Measurements from ENCODE around the gene PBX1. TPM values are rescaled to one million over a fixed set of nuclear protein-coding genes. Genes with fewer than 3 reads are reported as not detected.

The PBX1 gene
- total and polyA plus RNA-seq, 8 donors, result 17.3 to 113 (median 91.9) TPM

- no peaks in the 10 kb centered on the region for H3K36me3 ChIP-seq
- no peak overlapping the region for H3K4me3 ChIP-seq
- no peaks in the 10 kb centered on the region for H3K9me3 ChIP-seq
- TF ChIP-seq, protein P1, sequence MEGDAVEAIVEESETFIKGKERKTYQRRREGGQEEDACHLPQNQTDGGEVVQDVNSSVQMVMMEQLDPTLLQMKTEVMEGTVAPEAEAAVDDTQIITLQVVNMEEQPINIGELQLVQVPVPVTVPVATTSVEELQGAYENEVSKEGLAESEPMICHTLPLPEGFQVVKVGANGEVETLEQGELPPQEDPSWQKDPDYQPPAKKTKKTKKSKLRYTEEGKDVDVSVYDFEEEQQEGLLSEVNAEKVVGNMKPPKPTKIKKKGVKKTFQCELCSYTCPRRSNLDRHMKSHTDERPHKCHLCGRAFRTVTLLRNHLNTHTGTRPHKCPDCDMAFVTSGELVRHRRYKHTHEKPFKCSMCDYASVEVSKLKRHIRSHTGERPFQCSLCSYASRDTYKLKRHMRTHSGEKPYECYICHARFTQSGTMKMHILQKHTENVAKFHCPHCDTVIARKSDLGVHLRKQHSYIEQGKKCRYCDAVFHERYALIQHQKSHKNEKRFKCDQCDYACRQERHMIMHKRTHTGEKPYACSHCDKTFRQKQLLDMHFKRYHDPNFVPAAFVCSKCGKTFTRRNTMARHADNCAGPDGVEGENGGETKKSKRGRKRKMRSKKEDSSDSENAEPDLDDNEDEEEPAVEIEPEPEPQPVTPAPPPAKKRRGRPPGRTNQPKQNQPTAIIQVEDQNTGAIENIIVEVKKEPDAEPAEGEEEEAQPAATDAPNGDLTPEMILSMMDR (IDR thresholded peaks at IDR 0.05), result no peak
- peaks cover 14 to 21% (median 18%) of the 10 kb centered on the region in 3 donors for H3K4me1 ChIP-seq
- no peak overlapping the region for H3K27ac ChIP-seq
- FAIRE-seq (no peak), ATAC-seq (no peak), DNase-seq (no peak)
- intact Hi-C loops (cut with DNase I), result no loop called here
- H3K27me3 ChIP-seq, result no peaks in the 10 kb centered on the region
- WGBS, 2 donors, result 90 to 91% methylated on average over 3 of the region's 3 CpGs
Observed at GRCh38 chr1:164742745-164743144, 183.8 kb downstream of the PBX1 start.

DNA sequence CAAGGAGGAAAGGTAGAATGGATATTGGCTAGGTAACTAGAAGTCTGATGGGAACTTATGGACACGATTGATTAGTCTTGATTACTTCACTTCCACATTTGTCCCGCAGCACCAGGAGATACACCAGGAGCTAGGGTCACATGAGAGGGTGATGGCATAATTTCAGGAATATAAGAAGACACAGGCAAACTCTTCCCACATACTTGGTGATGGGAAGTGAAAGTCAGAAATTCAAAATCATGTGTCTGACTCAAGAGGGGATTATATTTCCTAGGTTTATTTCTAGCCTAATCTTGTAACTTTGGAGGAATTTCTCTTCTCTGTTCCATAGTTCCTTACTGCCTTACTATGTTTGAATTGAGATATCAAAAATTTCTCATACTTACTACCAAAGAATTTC, 185.0 kb downstream of the PBX1 start:
- FAIRE-seq (no peak), ATAC-seq (no peak), DNase-seq (no peak)
- Histone ChIP-seq H3K9me3 (no peaks in the 10 kb centered on the region), H3K36me3 (no peaks in the 10 kb centered on the region), H3K4me3 (no peak overlapping the region), H3K27ac (no peak overlapping the region), H3K4me1 (peaks cover 24 to 30% (median 26%) of the 10 kb centered on the region in 3 donors), H3K27me3 (no peaks in the 10 kb centered on the region)
- WGBS, 2 donors, result 78 to 95% methylated on average over 2 of the region's 2 CpGs
- intact Hi-C loops (cut with DNase I), result no loop called here
- TF ChIP-seq, protein P1 (IDR thresholded peaks at IDR 0.05), result no peak

DNA sequence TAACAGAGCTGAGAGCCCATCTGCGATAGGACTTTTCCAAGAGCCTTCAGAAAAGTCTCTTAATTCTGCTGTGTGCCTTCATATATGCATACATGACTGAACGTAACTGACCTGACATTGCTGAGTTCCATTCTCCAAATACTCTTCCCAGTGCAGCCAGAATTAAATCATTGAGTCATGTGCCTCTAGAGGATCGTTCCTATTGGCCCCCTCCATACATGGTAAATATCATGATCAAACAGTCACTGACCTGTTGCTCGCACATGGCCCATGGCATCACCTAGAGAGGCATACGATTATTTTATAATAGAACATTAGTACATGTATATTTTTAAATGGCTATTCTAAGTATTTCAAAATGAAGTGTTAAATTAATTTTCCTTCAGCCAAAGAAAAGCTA, 186.8 kb downstream of the PBX1 start:
- FAIRE-seq, result no peak
- DNase-seq, result no peak

DNA sequence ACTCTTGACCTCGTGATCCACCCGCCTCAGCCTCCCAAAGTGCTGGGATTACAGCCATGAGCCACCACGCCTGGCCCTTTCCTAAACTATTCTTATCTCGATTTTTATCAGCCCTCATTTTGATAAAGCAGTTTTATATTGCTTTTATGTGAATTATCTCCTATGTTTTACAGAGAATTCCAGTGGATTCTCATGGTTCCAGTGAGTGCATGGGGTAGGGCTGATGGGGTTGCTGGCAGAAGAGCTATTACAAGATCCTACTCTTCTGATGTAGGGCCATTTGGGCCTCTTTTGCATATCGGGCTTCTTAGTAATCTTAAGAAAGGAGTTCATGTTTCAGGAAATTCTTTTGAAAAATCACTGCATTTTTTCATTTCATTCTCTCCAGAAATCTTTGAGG, 187.6 kb downstream of the PBX1 start:
- ATAC-seq, result no peak
- peak overlapping the region in 2 of 4 donors; percentile 77 to 80 for H3K27ac ChIP-seq

More for the DNA sequence above, 186.8 kb downstream of the PBX1 start:
- Histone ChIP-seq H3K4me1 (peaks cover 23 to 45% (median 36%) of the 10 kb centered on the region in 3 donors), H3K36me3 (no peaks in the 10 kb centered on the region), H3K27ac (peak overlapping the region in 1 of 4 donors; percentile 80), H3K27me3 (no peaks in the 10 kb centered on the region), H3K9me3 (no peaks in the 10 kb centered on the region), H3K4me3 (no peak overlapping the region)
- no peak for ATAC-seq
- intact Hi-C loops (cut with DNase I), result no loop called here
- WGBS, 2 donors, result 86 to 88% methylated on average over 5 of the region's 5 CpGs
- TF ChIP-seq, protein P1 (IDR thresholded peaks at IDR 0.05), result no peak

More for the DNA sequence above, 187.6 kb downstream of the PBX1 start:
- no peak for FAIRE-seq
- intact Hi-C loops (cut with DNase I), result no loop called here
- WGBS, 2 donors, result 64 to 65% methylated on average over 5 of the region's 5 CpGs
- DNase-seq, result no peak
- Histone ChIP-seq H3K4me3 (no peak overlapping the region), H3K36me3 (no peaks in the 10 kb centered on the region), H3K9me3 (no peaks in the 10 kb centered on the region), H3K27me3 (no peaks in the 10 kb centered on the region), H3K4me1 (peaks cover 20 to 50% (median 45%) of the 10 kb centered on the region in 3 donors)
- TF ChIP-seq, protein P1 (IDR thresholded peaks at IDR 0.05), result no peak
